GM21367 (cell line): Measurements from ENCODE around the gene TPGS2.
"Not testable (repeated sequence)": the region's sequence is repeated elsewhere in the genome, so short reads cannot be mapped to it uniquely, and the experiment has no call there.

Source experiments
- ATAC-seq: cut with Tn5 transposase; IDR thresholded peaks from one replicate; pipeline ENCODE4 v1.9.1; 2021; ENCODE audit not compliant: unreplicated experiment

Gene TPGS2

DNA sequence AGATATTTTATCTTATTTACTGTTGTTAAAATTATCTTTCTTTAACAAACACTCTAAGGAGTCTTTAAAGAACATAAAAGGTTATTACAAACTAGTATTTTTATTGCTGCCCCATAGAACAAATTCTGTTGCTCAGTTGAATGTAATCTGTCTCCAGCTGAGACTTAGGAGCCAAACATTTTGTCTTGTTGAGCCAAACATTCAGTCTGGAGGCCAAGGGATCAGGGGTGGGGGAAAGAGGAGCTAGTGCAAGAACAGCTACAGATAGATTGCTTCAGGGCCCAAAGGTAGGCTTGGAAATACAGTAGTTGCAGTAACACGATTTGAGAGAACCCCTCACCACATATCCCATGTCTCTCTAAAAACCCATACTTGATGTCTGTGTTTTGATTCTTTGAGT lies 51.2 kb downstream of the TPGS2 start:
- ATAC-seq = no peak

DNA sequence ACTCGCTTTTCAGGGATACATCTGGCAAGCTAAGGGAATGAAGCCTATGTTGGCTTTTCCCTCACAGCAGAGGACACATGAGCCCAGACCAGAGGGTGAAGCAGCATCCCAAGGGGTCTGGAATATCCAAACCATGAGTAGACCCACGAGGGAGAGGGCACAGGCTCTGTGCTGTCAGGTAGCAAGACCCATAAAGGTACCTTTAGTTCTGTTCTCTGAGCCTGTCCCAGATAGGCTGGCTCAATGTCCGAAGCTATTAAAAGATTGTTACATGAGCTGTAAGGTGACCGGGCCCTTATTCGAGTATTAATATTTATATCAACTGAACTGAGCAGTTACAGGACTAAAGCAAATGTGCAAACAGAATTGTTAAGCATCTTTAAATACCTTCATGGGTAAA lies 52.2 kb downstream of the TPGS2 start:
- no peak for ATAC-seq

DNA sequence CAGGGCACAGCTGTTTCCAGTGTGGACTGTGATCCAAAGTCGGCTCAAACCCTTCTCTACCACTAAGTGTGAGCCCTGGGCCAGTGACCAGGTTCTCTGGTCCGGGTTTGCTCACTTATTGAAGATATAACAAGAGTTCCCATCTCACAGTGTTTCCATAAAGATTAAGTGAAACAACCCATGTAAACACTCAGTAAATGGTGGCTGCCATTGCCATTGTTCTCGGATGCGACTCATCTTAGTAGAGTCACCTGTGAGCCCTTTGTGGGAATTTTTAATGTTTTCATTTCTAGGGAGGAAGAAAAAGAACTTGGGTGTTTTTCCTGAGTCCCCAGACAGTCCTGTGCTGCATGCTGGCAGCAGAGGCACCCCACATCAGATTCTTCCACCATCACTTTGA lies 53.4 kb downstream of the TPGS2 start:
- ATAC-seq = no peak

DNA sequence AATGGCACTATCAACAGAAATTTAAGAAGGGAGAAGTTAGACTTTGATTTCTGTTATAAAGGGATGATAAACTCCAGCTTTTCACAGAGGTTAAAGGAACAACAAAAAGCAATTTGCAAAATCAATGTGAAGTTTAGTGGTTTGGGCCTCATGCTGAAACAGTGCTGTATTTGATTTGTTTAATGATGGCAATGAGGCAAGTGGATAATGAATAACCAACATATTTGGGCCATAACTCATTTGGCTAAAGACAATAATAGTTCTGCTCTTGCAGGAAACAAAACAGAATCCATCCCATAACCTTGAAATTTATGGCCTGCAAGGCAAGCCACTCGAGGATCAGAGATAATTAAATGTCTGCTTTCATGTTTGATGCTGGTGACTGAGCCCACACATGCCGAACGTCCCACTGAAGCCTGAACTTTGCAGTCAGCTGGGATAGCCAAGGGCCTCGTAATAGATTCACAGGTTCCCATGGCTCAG lies 56.5 kb downstream of the TPGS2 start:
- ATAC-seq = no peak

DNA sequence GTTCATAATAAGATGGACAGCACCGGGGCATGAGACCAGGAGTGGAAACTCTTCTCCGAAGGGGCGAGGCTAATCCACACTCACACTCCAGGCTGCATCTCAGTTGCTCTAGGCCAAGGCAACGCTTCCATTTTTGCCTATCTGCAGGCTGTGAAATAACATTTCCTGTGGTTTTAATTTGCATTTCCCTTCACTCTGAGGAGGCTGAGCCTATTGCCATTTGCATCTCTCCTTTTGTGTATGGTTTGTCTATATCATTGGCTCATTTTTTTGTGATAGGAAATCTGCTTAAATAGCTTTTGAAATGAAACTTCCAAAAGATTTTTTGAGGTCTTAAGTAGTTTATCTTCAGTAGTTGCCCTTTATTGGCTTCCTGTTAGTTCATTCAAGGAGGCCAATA lies 57.6 kb downstream of the TPGS2 start:
- no peak for ATAC-seq

DNA sequence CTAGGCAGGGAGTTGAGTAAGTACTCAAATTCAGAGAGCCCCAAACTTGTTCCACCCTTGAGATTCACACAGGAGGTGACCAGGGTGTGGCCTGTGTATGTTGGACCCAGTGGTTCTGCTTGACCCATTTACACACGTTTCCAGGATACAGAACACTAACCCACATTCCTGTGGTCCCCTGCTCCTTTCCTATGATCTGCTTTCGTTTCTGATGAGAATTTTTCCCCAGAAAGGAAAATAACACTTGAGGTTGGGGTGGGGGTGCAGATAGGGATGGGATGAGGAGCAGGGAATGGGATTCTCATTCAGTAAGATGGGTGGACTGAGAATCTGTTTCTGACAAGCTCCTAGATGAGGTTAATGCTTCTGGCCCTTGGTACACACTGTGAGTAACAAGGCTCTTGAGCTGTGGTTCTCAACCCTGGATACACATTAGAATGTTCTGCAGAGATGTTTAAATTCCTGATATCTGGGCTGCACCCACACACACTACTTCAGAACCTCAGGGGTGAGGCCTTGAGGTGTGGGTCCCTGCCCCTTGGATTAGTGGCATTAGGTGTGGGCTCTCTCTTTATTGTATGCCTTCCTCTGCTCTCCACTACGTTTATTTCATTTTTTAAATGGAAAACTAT lies 58.4 kb downstream of the TPGS2 start:
- ATAC-seq = no peak

DNA sequence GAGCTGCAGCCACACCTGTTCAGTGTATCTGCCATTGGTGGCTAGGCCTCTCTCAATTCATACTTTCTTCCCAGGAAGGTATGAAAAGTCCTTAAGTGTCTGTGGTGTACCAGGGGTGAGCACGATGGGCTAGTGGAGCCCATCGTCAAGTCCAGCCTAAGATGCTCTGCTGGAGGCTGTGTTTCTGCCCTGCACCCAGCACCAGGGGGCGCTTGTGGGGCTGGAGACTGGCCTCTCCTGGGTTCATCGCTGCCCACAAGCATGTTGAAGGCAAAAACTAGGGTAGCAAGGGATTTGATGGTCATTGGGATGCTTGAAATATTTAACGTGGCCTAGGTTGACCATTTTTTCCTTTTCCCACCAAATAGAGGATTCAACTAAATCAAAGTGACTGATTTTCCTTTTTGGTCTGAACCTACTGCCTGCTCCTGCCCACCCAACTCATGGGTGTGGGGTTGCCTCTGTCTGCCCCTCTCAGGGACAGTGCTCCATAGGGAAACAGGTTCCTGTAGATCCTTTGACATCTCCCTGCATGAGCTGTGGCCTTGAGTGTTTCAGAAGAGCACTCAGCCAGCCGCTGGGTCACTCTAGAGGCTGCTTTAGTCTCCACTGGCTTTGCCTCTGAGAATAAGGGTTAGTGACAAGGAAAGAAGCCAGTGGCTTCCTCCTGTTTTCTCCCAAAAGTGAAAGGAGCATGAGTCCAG lies 59.0 kb downstream of the TPGS2 start:
- no peak for ATAC-seq

DNA sequence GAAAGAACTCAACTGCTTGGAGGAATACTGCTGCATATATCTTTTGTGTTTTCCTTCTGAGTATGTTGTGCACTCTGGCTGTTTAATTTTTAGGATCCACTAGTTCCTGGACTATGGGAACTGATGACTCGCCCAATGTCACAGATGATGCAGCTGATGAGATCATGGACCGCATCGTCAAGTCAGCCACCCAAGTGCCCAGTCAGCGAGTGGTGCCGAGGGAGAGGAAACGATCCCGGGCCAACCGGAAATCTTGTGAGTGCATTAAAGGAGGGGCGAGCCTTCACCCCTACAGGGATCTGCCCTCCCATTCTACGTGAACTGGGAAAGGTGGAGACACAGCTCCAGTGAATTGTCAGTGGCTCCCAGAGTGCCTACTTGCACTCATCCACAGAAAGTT lies 59.6 kb downstream of the TPGS2 start:
- ATAC-seq = no peak

DNA sequence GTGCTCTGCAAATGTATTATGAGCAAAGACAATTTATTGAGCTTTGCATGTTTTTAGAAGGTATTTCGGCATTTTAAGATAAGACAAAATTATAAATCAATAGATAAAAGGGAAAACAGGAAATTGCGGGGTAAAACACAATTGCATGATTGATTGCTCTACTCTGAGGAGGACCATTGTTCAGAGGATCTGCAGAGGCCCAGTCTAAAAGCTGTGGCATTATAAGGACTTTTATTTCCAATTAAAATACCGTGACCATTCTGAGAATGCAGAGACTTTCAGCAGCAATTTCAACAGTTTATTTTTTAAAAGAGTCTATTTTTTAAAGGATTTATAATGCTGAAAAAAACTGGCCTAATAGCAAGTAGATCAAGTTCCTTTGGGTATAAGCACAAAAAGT lies 62.0 kb downstream of the TPGS2 start:
- no peak for ATAC-seq

DNA sequence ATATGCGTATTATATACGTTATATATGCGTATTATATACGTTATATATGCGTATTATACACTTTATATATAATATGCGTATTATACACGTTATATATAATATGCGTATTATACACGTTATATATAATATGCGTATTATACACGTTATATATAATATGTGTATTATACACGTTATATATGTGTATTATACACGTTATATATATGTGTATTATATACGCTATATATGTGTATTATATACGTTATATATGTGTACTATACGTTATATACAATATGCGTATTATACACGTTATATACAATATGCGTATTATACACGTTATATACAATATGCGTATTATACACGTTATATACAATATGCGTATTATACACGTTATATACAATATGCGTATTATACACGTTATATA lies 65.8 kb downstream of the TPGS2 start:
- not testable (repeated sequence) for ATAC-seq

DNA sequence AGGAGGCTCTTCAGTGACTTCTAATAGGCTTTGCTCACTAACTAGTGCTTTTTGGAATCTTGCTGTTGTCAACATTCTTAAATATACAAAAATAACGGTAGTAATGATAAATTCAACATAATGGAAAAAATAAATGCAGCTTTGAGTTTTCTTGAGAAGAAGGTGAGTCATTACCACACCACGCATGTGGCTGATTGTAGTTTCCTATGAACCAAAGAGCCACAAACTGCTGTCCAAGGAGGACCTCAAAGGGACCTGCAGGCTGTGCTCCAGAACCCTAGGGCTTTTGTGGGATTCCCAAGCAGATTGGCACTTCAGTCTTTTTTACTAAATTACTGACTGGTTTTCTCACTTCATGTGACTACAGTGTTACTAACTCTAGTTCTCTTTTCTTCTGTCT lies 66.7 kb downstream of the TPGS2 start:
- ATAC-seq = no peak

DNA sequence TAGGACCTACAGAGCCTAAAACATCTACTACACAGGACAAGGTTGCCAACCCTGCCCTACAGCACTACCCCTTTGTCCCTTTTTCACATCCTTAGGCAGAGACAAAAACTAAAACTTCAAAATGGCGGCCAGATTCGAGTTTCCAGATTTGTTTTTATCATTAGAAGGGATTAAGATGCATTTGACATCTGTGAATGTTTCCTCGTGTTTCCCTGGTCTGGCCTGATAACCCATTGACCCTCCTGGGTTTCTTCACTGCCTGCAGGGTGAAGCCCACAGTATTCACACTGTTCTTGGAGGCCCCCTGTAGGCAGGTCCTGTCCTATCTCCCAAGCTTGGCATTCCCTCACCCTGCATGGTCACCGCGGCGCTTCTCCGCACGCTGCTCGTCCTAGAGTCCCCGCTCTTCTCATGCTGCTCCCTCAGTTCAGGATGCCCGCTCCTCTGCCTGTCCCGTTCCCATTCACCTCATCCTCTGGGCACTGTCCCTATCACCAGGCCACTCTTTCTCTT lies 67.6 kb downstream of the TPGS2 start:
- ATAC-seq = no peak

DNA sequence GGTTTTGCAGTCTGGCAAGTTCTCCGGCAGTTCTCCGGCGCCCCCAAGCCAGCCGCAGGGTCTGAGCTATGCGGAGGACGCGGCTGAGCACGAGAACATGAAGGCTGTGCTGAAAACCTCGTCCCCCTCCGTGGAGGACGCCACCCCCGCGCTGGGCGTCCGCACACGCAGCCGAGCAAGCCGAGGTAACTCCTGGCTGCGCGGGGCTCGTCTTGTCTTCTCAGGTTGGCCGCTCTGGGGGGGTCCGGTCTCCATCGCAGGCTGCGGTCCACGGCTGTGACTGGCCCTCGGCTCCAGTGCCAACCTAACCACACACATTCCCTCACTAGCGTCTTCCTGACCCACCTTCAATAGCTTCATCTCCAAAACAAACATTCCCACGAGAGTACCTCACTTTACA lies 68.2 kb downstream of the TPGS2 start:
- ATAC-seq = no peak

DNA sequence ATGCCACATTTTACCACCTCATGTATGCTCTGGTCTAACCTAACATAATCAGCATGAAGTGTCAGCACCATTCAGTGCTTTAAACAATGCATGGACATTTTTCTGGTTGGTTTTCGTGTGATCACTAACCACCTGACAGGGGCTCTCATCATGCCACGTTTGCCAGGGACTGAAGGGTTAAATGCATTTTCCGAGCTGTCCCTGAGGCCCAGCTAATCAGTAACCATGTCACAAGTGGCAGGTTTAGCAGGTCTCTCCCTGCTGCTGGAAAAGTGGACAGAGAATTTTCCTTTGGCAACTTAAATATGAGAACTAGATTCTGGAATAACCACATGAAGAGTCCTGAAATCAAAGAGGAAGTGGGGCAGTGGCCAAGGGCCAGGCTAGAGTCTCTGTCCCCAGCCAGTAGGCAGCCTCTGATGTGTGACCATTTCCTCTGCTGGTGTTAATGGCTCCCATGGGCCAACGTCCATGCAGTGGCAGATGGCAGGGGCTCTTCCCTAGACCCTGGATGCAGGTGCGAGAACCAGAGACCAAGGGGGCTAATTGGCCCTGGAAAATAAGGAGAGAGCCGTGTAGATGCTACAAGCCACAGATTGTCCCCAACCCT lies 69.5 kb downstream of the TPGS2 start:
- no peak for ATAC-seq

DNA sequence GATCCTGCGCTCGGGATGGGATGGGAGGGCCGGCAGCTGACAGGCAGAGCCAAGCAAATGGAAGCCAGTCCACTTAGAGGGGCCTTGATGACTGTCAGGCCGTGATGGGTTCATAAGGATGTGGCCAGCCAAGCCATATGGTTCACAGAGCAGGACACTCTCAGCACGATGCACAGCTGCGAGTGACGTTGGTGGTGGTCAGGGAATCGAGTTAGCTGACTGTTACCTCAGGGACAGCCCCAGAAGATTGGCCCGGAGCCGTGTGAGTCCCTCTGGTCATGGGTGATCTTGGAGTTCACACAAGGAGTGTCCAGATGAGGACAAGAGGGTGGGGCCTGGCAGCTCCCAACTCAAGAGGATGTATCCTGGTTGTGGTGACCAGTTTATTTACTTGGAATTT lies 70.2 kb downstream of the TPGS2 start:
- no peak for ATAC-seq

DNA sequence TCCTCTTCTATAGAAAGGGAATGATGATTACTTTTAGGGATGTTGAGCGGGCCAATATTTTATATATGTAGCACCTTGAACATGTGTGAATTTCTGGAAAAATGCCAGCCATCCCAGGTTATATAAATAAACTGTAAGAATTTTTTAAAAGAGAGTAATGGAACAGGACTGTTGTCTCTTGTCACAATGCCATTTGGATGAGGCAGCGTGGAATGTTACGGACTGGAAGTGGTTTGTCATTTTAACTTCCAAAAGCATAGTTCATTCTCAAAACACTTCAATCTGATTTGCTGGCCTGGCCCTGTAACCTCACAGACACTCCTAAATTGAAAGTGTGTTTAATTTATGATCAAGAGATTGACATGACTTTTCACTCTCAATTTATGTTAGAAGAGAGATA lies 70.8 kb downstream of the TPGS2 start:
- no peak for ATAC-seq

DNA sequence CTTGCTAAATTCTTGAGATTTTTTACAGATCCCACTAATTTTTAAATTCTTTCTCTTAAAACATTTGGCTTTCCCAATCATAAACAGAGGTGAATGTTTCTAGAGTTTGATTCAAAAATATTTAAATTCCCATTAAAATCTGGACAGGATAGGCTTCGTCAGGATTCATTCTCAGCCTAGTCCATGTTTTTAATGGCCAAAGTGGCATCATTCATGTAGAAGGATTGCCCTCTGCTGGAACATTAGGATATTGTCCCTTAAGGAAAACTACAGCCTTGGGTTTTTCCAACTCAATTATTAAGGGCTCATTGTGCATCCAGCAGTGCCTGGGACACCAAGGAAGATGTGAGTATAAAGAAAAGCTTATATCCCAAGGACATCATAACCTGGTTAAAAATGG lies 71.7 kb downstream of the TPGS2 start:
- no peak for ATAC-seq

DNA sequence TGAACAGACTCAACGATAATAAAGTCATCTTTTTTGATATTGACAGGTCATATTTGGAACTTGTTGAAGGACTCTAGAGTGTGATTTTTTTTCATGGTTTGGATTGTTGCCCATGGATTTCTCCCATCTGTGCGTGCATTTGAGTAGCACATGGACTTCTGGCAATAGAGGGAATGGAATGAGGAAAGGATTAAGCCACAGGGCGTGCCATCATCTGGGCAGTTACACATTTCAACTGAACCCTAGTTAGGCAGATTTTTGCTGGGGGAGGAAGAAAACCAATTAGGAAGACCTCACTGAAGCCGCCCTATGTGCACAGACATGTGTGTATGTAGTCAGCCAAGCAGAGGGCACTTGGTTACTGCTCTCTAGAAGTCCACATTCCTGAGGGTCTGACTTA lies 72.6 kb downstream of the TPGS2 start:
- ATAC-seq = no peak

DNA sequence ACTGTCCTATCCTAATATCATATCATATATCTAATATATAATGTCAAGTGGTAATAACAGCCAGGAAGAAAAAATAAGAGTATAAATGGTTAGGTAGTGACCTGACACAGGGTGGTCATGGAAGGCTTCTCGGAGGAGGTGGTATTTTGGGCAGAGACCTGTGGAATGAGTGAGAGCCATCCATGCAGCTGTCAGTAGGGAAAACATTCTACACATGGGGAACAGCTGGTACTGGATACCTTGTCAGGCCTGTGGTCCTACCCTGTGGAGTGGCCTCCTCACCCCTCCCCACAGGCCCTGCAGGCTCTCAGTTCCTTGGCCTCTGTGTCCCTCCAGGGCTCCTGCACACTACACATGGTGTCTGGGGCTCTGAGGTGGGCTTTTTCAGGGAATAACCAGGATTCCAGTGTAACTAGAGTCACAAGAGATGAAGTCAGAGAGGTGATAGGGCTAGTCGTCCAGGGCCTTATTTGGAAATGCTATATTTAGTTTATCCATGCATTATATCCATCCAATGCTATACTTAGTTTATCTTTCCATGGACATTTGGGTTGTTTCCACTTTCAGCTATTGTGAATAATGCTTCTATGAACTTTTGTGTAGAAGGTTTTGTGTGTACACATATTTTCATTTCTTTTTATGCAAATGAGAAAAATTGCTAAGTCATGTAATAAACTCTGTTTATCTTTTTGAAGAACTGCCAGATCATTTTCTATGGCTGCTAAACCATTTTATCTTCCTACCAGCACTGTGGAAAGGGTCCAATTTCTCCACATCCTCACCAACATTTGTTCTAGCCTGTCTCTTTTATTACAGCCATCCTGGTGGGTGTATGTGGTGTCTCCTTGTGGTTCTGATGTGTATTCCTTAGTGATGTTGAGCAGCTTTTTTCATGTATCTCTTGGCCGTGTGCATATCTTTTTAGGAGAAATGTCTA lies 75.6 kb downstream of the TPGS2 start:
- ATAC-seq = no peak

DNA sequence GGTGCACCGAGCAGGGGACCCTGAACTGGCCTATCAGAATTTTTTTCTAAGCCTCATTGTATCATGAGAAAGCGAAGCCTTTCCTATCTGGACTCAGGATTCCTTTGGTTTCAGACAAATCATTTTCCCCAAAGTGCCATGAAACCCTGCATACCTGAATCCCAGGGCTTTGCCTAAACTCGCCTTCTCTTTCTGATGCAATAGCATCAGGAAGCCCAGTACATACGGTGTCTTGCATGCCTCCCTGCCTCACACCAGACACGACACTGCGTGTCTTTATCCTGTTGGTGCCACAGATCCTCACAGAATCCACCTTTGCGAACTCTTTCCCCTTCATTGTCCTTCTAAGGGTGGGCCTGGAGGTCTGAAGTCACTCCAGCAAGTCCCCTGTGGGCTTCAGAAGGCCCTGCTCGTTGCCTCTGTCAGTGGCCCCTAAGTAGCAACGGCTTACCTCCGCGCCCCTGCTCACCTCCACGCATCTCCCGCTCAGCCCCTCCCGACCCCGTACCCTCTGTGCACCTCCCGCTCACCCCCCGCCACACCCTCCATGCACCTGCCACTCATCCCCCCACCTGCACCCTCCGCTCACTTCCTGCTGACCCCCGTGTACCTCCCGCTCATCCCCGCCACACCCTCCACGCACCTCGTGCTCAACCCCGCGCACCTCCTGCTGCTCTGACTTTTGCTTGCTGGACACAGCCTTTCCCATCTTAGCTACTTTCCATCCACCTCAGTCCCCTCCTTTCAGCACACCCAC lies 83.4 kb downstream of the TPGS2 start:
- no peak for ATAC-seq
